ENCODE measurements around the gene PKDREJ.

Gene PKDREJ

DNA sequence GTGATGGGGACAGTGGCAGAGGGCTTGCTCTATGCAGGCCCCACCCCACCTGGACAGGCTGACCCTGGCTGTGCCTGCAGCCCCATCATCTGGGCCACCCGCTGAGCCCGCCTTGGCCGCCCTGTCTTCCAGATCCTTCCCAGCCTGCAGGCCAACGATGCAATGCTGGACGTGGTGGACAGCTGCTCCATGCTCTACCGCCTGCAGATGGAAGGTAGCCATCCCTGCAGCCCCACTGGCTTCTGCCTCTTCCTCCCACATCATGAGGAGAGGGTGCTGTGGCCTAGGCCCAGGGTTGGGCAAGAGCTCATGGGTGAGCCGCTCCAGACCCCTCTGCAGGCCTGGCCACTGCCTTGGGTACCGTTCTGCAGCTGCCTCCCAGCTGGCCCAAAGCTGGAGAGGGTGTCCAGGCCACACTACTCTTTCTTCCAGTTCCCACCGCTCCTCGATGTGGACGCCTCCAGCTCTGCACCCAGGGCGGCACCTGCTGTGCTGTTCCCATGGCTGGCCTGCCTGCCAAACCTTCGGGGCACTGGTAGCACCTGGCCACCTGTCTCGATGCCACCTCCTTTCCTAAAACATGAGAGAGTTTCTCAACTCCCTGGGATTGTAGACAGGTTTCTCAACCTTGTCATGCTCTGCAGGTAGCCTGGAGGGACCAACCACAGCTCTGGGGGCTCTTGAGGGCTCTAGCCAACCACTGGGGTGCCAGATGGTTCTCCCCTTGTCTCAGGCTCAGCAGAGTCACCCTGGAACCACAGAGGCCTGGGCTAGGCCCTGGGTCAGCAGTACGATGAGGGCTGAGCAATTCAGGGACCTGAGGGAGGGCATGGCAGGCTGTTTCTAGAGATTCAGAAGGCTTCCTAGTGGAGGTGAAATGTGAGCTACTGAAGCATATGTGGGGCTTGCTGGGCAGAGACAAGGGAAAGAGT is 24.1 kb upstream of the PKDREJ start:
- Histone ChIP-seq H3K27ac (ENCODE audit: poor library complexity, severe bottlenecking) (no peak overlapping the region), H3K9me3 (ENCODE audit: severe bottlenecking) (no peaks in the 10 kb centered on the region), H3K36me3 (ENCODE audit: low read depth) (peaks cover 16% of the 10 kb centered on the region), H3K4me1 (ENCODE audit: insufficient read depth, poor library complexity, severe bottlenecking) (no peaks in the 10 kb centered on the region), H3K27me3 (ENCODE audit: insufficient read depth, poor library complexity, severe bottlenecking) (no peaks in the 10 kb centered on the region), H3K4me3 (ENCODE audit: severe bottlenecking) (no peak overlapping the region)
- ATAC-seq (ENCODE audit: low read depth) = no peak
- TF ChIP-seq, protein P1, sequence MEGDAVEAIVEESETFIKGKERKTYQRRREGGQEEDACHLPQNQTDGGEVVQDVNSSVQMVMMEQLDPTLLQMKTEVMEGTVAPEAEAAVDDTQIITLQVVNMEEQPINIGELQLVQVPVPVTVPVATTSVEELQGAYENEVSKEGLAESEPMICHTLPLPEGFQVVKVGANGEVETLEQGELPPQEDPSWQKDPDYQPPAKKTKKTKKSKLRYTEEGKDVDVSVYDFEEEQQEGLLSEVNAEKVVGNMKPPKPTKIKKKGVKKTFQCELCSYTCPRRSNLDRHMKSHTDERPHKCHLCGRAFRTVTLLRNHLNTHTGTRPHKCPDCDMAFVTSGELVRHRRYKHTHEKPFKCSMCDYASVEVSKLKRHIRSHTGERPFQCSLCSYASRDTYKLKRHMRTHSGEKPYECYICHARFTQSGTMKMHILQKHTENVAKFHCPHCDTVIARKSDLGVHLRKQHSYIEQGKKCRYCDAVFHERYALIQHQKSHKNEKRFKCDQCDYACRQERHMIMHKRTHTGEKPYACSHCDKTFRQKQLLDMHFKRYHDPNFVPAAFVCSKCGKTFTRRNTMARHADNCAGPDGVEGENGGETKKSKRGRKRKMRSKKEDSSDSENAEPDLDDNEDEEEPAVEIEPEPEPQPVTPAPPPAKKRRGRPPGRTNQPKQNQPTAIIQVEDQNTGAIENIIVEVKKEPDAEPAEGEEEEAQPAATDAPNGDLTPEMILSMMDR (IDR thresholded peaks at IDR 0.05; ENCODE audit: poor library complexity, severe bottlenecking) = no peak
- DNase-seq (ENCODE audit: low spot score) = no peak

DNA sequence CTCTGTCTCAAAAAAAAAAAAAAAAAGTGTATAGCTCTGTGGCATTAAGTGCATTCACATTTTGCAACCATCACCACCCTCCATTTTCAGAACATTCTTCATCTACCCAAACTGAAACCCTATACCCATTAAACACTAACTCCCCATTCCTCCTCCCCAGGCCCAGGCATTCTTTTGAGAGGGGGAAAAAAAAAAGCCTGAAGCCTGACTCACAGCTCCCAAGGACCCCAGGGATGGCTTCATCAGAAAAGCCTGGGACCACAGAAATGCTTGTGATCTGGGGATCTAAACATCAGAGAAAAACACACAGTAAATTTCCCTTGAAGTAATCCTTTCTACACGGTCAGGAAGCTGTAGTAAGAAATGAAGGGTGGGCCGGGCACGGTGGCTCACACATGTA is 22.9 kb upstream of the PKDREJ start:
- H3K4me3 ChIP-seq (ENCODE audit: severe bottlenecking) = no peak overlapping the region
- ATAC-seq (ENCODE audit: low read depth) (no peak), DNase-seq (ENCODE audit: low spot score) (no peak)
- no peaks in the 10 kb centered on the region for H3K4me1 ChIP-seq (ENCODE audit: insufficient read depth, poor library complexity, severe bottlenecking)
- no peaks in the 10 kb centered on the region for H3K27me3 ChIP-seq (ENCODE audit: insufficient read depth, poor library complexity, severe bottlenecking)
- no peak overlapping the region for H3K27ac ChIP-seq (ENCODE audit: poor library complexity, severe bottlenecking)
- peaks cover 14% of the 10 kb centered on the region for H3K36me3 ChIP-seq (ENCODE audit: low read depth)
- TF ChIP-seq, protein P1 (IDR thresholded peaks at IDR 0.05; ENCODE audit: poor library complexity, severe bottlenecking) = no peak
- H3K9me3 ChIP-seq (ENCODE audit: severe bottlenecking) = no peaks in the 10 kb centered on the region

DNA sequence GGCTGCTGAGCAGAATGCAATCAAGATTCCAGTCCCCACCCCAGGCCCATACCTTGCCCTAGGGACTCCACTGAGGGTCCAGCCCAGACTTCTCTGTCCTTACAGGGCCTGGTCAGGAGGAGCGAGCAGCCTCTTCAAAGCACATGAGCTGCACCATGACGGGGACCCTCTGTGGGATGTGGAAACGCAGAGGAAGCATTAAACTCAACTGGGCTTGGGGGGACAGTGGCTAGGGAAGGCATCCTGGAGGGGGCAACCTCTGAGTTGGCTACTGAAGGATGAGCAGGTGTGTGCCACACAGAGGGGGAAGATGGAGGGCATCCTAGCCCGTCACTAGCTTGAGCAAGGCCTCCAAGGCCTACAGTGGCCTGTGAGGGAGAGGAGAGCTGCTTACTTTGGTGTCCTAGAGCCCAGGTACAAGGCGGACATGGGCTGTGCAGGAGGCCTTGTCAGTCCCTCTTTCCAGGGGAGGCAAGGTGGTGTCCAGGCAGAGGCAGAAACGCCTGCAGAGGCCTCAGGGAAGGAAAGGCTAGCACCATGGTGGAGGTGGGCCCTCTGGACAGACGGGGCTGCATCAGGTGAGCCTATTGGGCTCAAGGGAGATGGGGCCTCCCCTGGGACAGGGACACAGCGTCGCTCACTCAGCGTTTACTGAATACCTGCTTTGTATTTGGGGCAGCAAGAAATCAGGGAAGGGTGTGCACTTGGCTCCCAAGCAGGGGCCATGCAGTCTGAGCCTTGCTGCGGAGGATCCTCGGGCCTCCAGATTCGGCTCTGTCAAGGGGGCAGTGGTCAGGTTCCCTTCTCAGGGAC is 18.9 kb upstream of the PKDREJ start:
- Histone ChIP-seq H3K27ac (ENCODE audit: poor library complexity, severe bottlenecking) (no peak overlapping the region), H3K4me1 (ENCODE audit: insufficient read depth, poor library complexity, severe bottlenecking) (no peaks in the 10 kb centered on the region), H3K36me3 (ENCODE audit: low read depth) (peaks cover 22% of the 10 kb centered on the region), H3K4me3 (ENCODE audit: severe bottlenecking) (no peak overlapping the region), H3K9me3 (ENCODE audit: severe bottlenecking) (no peaks in the 10 kb centered on the region), H3K27me3 (ENCODE audit: insufficient read depth, poor library complexity, severe bottlenecking) (no peaks in the 10 kb centered on the region)
- TF ChIP-seq, protein P1 (IDR thresholded peaks at IDR 0.05; ENCODE audit: poor library complexity, severe bottlenecking) = no peak
- DNase-seq (ENCODE audit: low spot score) (no peak), ATAC-seq (ENCODE audit: low read depth) (no peak)

DNA sequence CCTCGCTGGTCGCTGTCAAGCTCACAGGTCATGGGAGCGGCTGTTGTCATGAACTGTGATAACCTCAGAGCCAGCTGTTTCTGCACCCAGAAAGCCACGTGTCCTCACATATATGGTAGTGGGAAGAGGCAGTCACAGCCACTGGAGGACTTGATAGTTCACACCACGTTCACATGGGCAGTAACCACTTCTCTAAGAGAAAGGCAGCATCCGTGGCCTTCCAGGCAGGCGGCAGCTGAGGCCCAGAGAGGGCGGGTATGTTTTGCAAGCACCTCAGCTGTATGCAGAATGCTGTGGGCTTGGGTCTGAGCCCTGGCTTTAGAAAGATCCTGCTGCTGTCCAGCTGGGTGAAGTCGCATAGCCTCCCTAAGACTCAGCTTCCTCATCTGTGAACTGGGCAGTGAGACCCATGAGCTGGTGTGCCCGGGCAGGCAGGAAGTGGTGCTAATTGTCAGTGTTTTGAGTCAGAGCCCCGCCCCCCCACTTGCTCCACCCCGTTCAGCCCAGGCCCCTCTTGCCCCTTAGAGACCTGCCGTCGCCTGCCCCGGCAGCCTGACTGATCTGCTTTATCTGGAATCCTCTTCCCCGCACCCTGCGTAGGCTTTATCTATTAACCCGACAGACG is 18.0 kb upstream of the PKDREJ start:
- Histone ChIP-seq H3K9me3 (ENCODE audit: severe bottlenecking) (no peaks in the 10 kb centered on the region), H3K27me3 (ENCODE audit: insufficient read depth, poor library complexity, severe bottlenecking) (no peaks in the 10 kb centered on the region), H3K4me3 (ENCODE audit: severe bottlenecking) (no peak overlapping the region), H3K36me3 (ENCODE audit: low read depth) (peaks cover 22% of the 10 kb centered on the region), H3K4me1 (ENCODE audit: insufficient read depth, poor library complexity, severe bottlenecking) (no peaks in the 10 kb centered on the region), H3K27ac (ENCODE audit: poor library complexity, severe bottlenecking) (no peak overlapping the region)
- DNase-seq (ENCODE audit: low spot score) (no peak), ATAC-seq (ENCODE audit: low read depth) (no peak)
- TF ChIP-seq, protein P1 (IDR thresholded peaks at IDR 0.05; ENCODE audit: poor library complexity, severe bottlenecking) = no peak

Measured in RWPE2 (cell line).